HCT116 (cell line): ENCODE measurements around the gene SPACA4.

Experiments
- EZH2 ChIP-seq: fragments of 200-600 bp; sonication (generic); IDR thresholded peaks from 2 replicates; pipeline ENCODE4 v1.6.1; 2017; ENCODE audit warnings: antibody characterized with exemption, mixed run types
- JUND ChIP-seq: IDR thresholded peaks from 2 replicates; pipeline ENCODE4 v1.6.1; 2012
- POLR2A ChIP-seq: IDR thresholded peaks from 2 replicates; pipeline ENCODE4 v1.7.0; 2011; ENCODE audit warnings: borderline replicate concordance; ENCODE audit not compliant: insufficient read depth, insufficient read length; ENCODE audit errors: extremely low read depth
- POLR2AphosphoS5 ChIP-seq: IDR thresholded peaks from 2 replicates; pipeline ENCODE4 v1.6.1; 2011; ENCODE audit warnings: mild to moderate bottlenecking, low read depth, low read length, moderate library complexity
- SP1 ChIP-seq: IDR thresholded peaks from 2 replicates; pipeline ENCODE4 v1.6.1; 2012; ENCODE audit warnings: low read depth
- TCF7L2 ChIP-seq: IDR thresholded peaks from 2 replicates; pipeline ENCODE4 v1.7.0; 2011; ENCODE audit warnings: borderline replicate concordance, inconsistent platforms; ENCODE audit not compliant: insufficient read depth, insufficient read length; ENCODE audit errors: extremely low read depth
- YY1 ChIP-seq: IDR thresholded peaks from 2 replicates; pipeline ENCODE4 v1.6.1; 2011; ENCODE audit warnings: low read length, low read depth, moderate library complexity, mild to moderate bottlenecking; ENCODE audit not compliant: insufficient replicate concordance; ENCODE audit errors: extremely low read depth
- ZNF274 ChIP-seq: fragments of 200-500 bp; sonication (Bioruptor generic); IDR thresholded peaks from 2 replicates; pipeline ENCODE4 v1.6.1; 2014; ENCODE audit warnings: mild to moderate bottlenecking, low read depth, low read length, inconsistent platforms
- TF ChIP-seq, protein P1 (sequence below), 3 experiments: fragments of 200-600 bp in 1 of 3; sonication (generic) in 1 of 3; IDR thresholded peaks in 2 of 3; conservative IDR thresholded peaks in 1 of 3; 2 replicates each; pipeline ENCODE4 v1.5.1; 2012 to 2017; ENCODE audit warnings: low read depth in 2 of 3, low read length in 2 of 3, antibody characterized with exemption in 1 of 3, borderline replicate concordance in 1 of 3, control low read depth in 1 of 3, mild to moderate bottlenecking in 1 of 3, mixed read lengths in 1 of 3, mixed run types in 1 of 3, moderate library complexity in 1 of 3; ENCODE audit not compliant: insufficient read depth in 1 of 3

DNA sequence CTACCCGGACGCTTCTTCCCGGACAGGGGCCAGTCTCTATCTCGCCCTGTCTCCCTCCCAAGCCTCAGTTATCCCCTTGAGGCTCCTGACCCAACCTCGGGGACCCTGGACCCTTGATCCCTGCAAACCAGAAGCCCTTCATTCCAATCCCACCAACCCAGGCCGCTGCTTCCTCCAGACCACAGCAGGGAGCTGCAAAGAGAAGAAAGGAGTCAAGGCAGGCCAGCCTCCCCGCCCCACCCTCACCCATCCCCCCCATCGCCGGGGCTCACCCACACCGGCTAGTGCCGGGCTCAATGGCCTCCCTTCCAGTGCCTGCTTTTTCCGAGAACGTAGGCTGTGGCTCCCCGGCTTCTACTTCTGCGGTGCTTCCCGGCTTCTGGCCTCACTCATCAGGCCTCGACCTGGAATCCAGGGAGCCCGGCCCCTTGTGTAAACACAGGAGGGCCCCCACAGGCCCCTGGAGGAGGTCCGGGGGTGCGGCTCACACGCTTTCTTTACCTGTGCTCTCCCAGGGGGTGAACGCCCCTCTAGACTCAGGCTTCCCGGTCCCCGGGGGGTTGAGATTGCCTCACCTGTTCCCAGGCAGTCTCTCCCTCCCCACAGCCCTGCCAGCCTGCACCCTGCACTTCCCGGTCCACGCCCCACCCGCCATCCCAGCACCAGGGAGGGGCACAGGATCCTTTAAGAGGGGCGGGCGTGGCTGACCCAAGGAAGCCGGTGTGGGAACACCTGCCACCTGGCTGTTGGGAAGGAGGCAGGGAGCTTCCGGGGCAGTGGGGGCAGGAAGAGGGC, 8.1 kb downstream of the SPACA4 start, which contains the start of gene FAM83E:
- TF ChIP-seq, protein P1, sequence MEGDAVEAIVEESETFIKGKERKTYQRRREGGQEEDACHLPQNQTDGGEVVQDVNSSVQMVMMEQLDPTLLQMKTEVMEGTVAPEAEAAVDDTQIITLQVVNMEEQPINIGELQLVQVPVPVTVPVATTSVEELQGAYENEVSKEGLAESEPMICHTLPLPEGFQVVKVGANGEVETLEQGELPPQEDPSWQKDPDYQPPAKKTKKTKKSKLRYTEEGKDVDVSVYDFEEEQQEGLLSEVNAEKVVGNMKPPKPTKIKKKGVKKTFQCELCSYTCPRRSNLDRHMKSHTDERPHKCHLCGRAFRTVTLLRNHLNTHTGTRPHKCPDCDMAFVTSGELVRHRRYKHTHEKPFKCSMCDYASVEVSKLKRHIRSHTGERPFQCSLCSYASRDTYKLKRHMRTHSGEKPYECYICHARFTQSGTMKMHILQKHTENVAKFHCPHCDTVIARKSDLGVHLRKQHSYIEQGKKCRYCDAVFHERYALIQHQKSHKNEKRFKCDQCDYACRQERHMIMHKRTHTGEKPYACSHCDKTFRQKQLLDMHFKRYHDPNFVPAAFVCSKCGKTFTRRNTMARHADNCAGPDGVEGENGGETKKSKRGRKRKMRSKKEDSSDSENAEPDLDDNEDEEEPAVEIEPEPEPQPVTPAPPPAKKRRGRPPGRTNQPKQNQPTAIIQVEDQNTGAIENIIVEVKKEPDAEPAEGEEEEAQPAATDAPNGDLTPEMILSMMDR (IDR thresholded peaks at IDR 0.05 in 2 of 3, conservative IDR thresholded peaks at IDR 0.05 in 1 of 3; ENCODE audit: borderline replicate concordance in 1 of 3, insufficient read depth in 1 of 3, low read depth in 2 of 3, low read length in 2 of 3), result peak in 1 of 3 experiments; percentile 17; a peak in 1 of 6 replicates
- TF ChIP-seq TCF7L2 (no peak), POLR2A (no peak), ZNF274 (no peak), JUND (peak; percentile 58), YY1 (no peak), SP1 (peak; percentile 68), POLR2AphosphoS5 (peak; percentile 69; the same call in 1 of the 2 replicates), EZH2 (no peak)
